PFSK-1 (cell line): ENCODE results near the gene BLVRB.

ENCODE experiments used
- POLR2AphosphoS5 ChIP-seq: IDR thresholded peaks from 2 replicates; pipeline ENCODE4 v1.6.1; 2012; ENCODE audit warnings: low read depth, mild to moderate bottlenecking, control low read depth, low read length, moderate library complexity
- SIN3A ChIP-seq: IDR thresholded peaks from 2 replicates; pipeline ENCODE4 v1.6.1; 2012; ENCODE audit warnings: mild to moderate bottlenecking, low read length, moderate library complexity, borderline replicate concordance; ENCODE audit not compliant: insufficient read depth
- TAF1 ChIP-seq: IDR thresholded peaks from 2 replicates; pipeline ENCODE4 v1.6.1; 2012; ENCODE audit warnings: low read length, control low read depth, borderline replicate concordance; ENCODE audit not compliant: insufficient read depth

GRCh38 chr19:40452016-40452415, 13.5 kb downstream of the BLVRB start:
- TF ChIP-seq TAF1, result no peak
- no peak for TF ChIP-seq POLR2AphosphoS5
- no peak for TF ChIP-seq SIN3A
